ENCODE data around the gene KLF7. TPM values are rescaled to one million over a fixed set of nuclear protein-coding genes. Genes with fewer than 3 reads are reported as not detected.

KLF7 gene
- total RNA-seq, 1 donor from 2014 or later = 68.9 TPM

DNA sequence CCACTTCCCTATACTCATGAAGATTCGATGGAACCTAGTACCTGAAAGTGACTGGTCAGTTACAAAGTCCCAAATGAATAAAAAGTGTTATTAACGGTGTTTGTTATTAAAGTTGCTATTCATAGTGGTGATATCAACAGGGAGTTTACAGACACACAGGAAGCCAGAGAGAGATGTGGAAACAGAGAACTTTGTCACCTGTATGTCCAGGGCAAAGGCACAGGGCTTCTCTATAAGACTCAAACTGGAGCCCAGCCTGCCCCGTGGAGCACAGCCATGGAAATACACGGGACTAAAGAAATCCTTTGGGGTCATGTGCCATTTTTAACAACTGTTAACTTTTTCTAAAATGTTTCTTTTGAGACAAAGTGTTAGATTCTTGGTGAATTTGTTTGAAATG lies 68.5 kb downstream of the KLF7 start:
- DNase-seq (ENCODE audit: low spot score) = no peak

DNA sequence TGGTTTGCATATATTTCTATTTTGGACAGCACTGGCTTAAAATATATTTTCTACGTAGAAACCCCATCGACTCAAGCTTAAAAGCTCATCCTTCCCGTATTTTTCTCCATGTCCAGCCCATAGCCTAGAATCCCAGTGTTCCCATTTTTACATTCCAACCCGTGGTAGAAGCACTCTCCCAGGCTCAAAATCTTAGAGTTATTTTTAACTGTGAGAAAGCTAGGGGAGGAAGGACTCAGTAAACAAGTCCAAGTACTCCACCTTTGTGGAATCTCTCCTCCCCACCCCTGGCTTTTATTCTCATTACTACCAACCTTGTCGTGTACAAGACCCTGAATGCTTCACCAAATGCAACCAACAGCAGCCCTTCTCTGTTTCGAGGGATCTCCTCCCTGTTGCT lies 69.8 kb downstream of the KLF7 start:
- DNase-seq (ENCODE audit: low spot score) = no peak

DNA sequence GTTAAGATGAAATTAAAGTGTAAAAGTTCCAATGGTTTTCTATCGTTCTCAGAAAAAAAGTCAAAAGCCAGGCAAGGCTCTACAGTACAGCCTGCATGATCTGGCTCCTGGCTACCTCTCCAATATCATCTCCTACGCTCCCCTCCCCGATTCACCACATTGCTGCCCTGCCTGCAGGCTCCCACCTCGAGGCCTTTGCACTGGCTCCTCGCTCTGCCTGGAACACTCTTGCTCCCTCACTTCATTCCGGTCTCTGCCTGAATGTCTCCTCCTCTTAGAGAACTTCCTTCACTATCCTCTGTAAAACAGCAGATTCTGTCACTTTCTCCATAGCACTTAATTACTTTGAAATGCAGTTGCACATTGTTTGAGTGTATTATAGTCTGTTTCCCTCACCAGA lies 72.5 kb downstream of the KLF7 start:
- DNase-seq (ENCODE audit: low spot score) = no peak

DNA sequence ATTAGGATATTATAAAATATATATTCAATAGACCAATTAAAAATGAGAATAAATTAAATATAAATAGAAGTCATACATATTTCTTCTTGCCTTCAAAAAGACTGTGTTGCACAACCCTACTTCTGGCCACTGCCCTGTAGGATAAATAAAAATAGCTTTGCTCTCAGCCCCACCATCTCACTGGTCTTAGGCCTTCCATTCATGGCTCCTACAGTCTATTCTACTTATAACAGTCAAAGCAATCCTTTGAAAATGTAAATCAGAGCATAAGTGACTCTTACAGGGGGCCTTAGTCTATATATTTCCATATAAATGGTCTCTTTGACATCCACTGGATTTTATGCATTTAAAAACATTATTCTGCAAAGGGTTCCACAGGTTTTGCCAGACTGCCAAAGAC lies 72.9 kb downstream of the KLF7 start:
- DNase-seq (ENCODE audit: low spot score) = no peak

DNA sequence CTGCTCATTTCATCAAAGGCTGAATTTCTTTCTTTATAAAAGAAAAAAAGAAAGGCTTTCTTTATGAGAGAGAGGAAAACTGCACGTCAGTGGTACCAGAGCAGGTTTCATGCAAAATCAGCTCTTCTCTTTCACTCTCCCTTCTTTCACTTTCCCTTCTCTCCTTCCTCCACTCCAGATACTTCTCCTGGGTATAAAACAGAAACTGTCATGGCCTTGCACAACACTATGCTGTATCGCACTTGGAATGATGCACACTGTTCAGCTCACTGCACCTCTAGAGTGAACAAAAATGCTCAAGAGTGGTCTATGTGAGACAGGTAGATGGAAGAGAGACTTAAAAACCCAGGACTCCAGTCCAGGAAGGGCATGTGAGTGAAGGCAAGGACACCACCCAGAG lies 73.8 kb downstream of the KLF7 start:
- no peak for DNase-seq (ENCODE audit: low spot score)

DNA sequence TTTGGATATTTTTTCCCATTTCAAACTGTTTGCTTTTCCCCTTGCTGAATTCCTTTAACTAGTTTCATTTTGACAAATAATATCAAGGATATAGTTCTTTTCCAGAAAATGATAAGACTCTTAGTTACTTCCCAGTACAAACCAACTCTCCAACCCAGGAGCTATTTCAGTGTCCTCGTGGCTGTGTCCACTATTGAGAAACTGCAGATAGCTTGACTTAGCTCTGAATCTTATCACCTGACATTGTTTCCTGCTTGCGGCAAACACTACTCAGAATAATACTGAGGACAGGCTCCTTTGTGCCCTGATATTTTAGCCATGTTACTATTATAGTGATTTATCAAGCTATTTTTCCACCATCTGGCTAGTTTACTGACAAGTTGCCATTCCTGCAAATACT lies 74.6 kb downstream of the KLF7 start:
- no peak for DNase-seq (ENCODE audit: low spot score)

DNA sequence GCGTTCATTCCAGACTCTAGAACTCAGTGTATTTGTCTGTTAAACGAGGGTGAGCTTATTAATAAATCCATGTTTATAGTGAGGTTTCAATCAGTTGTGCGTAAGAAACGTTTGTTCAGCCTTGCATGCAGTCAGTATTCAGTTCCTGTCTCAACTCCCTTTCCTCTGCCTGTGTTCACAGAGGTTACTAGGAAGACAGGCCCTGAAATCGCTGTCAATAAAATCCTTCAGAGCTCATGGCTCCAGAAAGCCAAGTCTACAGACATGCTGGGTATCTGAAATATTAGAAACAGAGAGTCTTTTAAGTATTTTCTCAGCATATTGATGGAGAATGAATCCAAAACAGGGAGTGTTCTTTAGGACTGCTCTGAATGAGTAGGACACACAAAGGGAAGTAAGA lies 75.4 kb downstream of the KLF7 start:
- DNase-seq (ENCODE audit: low spot score) = no peak

DNA sequence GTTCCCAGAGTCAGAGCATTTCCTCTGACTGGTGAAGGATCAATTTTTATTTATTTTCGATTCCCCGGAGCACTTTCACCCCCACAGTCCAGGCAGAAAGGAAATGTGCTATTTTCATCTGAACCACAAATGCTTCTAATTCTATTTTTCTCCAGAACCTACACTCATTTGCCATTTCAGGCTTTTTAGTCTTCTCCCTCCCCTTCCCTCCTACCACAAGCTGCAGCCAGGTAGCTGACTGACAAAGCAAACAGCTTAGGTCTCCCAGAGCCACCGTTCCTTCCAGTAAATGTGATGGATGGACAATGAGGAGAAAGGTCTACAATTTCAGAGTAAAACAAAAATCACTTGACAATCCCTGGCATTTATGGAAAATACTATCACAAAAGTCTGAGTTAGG lies 76.9 kb downstream of the KLF7 start:
- DNase-seq (ENCODE audit: low spot score) = no peak

DNA sequence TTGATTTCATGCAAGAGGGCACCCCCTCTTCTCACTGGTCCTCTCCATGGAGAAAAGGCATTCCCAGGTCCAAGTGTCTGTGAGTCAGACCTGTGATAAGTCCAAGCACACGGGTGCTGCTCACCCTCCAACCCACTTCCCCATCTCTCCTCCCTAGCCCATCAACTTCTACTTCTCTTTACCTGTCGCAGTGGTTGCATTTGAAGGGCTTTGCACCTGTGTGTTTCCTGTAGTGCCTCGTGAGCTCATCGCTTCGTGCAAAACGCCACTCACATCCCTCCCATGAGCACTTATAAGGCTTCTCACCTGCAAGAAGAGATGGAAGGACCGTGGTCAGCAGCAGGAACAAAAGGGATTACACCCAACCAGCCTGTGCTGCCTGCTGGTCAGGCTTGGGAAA lies 77.5 kb downstream of the KLF7 start:
- no peak for DNase-seq (ENCODE audit: low spot score)

DNA sequence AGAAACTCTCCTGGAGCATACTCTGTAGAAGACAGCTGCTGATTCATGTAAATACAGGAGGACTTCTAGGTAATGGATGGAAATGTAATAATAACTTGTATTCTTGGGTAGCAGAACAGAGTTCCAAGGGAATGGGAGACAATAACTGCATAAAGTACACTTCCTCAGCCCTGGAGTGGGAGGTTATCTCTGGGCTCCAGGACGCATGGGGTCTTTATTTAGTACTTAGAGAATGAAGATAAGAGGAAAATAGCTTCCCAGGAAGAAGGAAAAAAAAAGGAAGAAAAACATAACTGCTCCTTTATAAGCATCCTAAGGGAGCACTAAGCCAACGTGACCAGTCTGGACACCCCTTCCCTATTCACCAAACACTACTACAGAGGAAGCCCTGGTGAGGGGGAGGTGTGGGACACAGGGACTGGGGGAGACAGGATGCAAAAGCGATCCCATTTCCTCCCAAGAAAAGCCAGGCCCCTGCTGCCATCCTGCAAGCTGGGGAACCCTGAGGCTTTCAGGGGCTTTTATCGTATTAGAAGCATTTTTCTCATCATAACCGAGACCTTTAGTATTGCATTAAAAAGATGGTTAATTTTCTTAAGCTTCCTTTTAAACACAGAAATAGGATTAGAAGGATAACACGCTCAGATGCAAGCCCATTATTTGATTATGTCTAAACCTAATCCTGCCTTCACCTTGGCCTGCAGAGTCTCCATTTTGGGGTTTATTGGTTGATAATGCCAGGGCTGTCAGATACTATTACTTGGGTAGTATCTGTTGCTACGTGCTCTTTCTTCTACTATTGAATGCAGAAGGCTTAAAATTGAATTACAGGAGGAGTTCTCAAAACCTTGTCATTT lies 78.5 kb downstream of the KLF7 start:
- DNase-seq (ENCODE audit: low spot score) = no peak

DNA sequence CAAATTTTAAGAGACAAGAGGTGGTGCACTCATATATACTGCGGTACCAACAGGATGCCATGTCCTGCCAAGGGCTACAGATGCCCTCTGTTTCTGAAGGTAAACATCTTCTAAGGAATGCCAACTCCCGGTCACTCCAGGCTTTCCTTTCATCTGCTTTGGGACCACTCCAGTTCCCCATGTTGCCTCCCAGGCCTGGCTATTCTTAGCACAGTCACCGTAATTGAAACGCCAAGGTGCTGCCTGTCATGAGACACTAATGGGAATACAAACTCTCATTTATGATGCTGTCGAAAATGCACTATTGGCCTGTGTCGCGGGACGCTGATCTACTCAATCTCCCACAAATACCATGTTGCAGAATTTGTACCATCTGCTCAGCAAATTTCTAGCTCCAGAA lies 79.6 kb downstream of the KLF7 start:
- no peak for DNase-seq (ENCODE audit: low spot score)

DNA sequence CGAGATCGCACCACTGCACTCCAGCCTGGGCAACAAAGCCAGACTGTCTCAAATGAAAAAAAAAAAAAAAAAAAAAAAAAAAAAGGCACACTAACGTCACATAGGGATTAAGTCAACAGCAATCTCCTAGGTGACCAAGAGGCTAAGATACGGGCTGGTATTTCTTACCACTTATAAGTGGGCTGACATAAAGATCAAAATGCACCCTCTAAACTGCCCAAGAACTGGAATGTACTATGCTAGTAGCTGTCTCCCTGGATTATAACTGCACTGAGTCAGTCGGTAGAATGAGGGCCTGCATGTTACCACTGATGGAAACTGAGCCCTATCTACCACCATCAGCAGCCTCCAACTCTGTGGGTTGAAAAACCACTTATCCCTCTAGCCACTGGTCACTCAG lies 80.6 kb downstream of the KLF7 start:
- no peak for DNase-seq (ENCODE audit: low spot score)

DNA sequence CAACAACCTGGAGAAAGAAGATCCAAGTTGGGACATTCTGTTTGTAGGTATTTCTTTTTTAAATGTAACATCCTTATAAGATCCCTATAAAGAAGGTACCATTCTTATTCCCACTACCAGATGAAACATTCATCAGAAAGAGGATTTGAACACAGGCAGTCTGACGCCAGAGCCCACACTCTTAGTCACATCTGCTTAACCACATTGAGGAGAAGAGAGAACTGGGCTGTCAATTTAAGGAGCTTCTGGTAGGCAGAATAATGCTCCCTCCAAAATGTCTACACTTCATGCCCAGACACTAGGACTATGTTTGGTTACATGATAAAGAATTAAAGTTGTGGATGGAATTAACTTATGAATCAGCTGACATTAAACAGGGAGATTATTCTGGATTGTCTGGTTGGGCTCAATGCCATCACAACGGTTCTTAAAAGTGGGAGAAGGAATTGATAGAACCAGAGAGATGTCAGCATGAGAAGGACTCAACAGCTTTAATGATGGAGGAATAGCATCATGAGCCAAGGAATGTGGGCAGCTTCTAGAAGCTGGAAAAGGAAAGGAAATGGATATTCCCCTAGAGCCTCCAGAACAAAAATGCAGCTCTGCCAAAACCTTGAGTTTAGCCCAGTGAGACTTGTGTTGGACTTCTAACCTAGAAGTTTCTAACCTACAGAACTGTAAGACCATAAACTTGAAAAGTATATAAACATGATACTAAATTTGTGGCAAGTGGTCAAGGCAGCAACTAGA lies 82.2 kb downstream of the KLF7 start:
- DNase-seq (ENCODE audit: low spot score) = no peak

DNA sequence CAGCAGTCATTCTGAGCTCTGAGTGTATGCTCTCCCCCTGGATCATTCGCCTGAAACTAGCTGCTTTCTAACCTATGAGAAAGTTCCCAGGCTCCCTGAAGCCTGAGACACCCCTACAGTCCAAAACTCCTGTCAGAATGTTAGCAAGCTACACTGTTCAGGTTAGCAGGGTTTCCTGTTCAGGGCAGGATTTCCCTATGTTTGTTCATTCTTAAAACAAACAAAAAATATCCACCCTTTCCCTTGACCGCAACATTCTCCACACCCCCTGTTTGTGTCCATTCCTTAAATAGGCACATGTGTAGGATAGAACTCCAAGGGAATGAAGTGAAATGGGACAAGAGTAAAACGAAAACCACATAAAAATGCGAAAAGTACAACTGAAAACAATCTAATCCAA lies 83.1 kb downstream of the KLF7 start:
- DNase-seq (ENCODE audit: low spot score) = no peak

DNA sequence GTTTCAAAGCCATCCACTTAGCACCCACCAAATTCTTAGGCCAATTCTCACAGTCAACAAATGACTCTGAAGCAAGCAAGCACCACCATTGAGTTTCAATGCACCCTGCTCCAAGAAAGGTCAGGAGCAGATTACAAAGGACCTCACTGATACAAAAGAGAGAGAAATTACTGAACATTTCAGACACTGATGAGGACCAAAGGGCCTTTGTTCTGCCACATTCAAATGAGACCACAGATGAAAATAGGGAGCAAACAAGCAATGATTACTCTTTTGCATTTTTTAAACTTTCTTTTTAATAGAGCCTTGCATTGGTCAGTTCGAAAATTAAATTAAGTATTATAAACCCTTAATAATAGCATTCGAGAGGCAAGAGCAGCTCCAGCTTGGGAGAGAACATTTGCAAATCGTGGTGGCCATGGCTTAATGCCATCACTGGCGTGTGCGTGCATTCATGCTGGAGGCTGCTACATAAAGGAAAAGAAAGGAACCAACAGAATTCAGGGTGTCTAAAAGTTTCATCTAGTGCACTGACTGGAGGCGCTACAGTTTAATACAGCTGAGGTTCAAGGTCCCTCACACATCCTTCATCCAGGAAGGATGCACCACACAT lies 87.5 kb downstream of the KLF7 start:
- DNase-seq (ENCODE audit: low spot score) = no peak

DNA sequence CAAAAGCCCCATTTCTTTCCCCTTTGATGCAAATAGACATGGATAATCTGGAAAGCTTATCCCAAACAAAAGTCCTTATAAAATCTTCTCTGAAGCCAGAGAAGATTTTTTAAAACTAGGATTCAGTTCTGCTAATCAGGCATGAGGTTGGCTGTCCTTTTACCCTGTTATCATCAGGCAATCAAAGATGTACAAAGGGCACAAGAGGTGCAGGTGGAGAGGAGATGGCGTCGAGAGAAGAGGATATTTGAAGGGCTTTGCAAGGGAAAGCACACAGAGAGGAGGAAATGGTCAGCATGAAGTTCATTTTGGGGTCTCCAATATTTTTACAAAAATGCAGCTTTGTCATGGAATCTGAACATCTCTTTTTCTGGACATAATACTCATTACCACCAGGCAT lies 88.5 kb downstream of the KLF7 start:
- no peak for DNase-seq (ENCODE audit: low spot score)

DNA sequence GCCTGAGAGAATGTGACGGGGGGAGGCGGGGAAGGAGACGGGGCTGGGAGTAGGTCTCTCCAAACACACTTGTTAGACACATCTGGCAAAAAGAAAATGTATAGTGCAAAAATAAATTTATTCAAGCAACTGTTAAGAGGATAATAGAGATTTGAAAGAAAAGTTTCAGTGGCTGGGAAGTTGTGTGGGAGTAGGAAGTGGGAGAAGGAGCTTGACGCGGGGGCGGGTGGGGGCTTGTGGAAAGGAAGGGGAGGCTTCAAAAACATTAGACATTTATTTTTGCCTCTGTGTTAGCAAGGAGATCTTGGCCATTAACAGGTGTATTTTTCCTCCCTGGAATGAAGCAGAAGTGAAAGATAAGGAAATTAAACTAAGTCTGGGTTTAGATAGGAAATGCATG lies 90.3 kb downstream of the KLF7 start:
- DNase-seq (ENCODE audit: low spot score) = no peak

DNA sequence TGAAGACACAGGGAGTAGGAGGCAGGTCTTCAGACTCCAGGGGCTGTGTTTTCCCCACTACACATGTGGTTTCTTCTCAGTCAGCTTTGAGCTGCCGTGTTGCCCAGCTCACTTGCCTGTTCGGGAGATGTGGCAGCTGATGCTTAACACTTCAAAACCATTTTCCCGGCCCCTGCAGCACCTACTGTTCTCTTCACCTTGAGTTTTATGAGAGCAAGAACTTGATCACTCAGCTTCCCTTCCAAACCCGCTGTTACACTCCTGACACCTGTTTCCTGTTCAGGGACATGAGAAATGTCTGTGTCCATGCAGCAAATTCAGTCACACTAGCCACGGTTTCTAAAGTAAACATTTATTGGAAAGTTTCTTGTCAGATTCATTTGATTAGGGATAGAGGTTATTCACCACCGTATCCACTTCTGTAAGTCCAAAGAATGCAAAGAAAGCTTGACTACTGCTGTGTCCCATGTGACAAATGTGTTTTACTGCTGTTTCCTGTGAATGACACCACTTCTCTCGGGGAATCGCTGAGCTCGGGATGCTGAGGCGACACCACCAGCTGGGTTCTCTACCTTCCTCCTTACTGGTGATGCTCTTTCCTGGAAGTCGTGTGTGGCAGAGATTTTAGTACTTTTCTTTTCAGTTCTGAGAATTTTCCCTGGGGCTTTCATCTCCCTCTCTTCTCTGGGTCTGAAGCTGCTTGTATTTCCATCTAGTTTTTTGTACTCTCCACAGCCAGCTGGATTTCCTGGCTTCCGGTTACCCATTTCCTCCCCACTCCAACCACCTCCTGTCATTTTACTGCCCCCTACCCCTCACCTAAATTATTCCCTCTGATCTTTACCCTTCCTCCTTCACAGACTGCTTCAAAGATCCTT lies 91.7 kb downstream of the KLF7 start:
- no peak for DNase-seq (ENCODE audit: low spot score)

DNA sequence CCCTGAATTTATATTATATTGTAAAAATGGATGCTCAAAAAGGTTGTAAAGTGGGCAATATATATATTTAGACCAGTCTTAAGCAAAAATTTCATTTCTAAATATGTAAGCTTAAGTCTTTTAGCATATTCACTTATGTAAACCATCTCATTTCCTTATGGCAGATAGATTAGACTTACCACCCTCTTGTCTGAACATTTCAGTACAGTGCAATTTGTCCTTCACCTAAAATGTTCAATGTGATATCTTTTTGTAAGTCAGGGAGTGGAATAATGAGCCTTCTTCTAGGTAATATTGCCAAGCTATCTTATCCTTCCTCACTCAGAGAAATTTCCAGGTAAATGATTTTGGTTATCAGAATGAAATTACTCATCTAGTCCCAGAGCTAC lies 92.3 kb downstream of the KLF7 start:
- no peak for DNase-seq (ENCODE audit: low spot score)

DNA sequence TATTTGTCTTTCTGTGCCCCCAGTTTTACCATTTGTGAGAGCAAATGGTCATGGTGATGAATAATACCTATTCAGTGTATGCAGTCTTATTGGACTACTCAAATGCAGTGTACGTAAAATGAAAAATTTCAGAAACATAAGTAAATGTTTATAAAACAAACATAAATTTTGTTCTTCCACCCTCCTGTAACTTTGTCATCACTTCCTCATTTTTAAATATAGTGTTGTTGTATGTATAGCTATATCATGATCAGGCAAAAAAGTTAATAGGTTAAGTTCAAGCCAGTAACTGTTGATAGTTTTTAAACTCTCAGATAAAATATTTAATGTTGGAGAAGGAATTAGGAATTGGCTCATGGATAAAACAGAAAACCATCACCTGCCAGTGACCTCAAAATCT lies 93.2 kb downstream of the KLF7 start:
- DNase-seq (ENCODE audit: low spot score) = no peak

DNA sequence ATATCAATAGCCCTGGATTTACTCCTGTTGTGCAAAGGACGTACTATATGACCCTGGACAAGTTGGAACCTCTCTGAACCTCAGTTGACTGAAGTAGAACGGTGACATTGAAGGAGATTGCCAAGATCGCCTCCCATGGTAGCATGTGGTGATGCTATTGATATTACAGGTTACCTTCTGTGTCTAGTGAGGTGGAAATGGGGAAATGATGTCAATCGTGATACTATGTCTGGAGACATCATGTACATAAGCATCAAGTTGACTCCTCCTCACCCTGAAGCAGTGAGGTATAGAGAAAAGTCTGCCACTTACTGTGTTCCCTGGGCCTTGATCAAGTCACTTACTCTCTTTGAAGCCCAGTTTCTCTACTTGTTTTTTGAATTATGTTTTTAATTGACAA lies 93.9 kb downstream of the KLF7 start:
- DNase-seq (ENCODE audit: low spot score) = no peak

DNA sequence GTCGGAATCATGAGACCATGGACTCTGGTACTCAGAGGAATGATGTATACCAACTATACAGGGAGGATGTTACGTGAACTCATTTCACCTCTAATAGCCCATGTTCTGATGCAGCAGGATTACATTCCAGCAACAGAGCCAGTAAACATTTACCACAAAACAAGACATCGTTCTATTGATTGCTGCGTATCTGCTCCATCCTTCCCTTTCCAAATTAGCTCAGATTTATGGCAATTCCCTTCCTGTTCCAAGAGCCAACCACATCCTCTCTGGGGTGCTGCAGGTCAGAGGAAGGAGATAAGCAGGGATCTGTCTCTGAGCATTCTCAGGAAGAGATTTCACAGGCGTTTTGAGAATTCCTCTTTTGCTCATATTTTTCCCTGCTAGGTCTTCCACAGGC lies 98.3 kb downstream of the KLF7 start:
- DNase-seq (ENCODE audit: low spot score) = no peak

Measured in mesenteric fat pad (tissue), 1 donor.